IPS DF 4.7 (cell line): ENCODE data around the gene ADGRE3.
A peak's percentile ranks its signal among the peaks of the same experiment; 100 is the strongest.
"Not testable (repeated sequence)": the region's sequence is repeated elsewhere in the genome, so short reads cannot be mapped to it uniquely, and the experiment has no call there.

ENCODE experiments used
- DNase-seq: peaks from one replicate; pipeline ENCODE4 v3.0.0-alpha.2; 2013; ENCODE audit warnings: low spot score; ENCODE audit errors: extremely low read depth

ADGRE3 gene

DNA sequence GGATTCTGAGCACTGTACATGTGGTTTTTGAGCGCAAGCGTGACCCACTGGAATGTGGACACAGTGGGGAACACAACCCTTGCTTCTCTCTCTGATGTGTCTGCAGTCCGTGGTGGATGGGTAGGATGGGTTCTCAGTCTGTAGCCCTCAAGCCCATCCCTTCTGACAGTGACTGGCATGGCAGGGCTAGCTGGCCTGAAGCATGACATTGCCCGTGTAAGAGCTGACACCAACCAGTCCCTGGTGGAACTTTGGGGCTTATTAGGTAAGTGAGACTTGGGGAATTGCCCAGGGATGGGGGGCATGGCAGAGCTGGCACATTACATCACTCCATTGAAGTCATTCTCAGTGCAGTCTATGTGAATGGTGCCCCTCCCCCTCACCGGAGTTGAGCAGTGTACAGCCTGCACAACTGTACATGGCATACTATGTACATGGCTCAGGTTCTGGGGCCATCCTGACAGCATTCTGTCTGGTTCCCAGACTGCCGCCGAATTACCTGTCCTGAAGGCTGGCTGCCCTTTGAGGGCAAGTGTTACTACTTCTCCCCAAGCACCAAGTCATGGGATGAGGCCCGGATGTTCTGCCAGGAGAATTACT, 75.0 kb downstream of the ADGRE3 start:
- DNase-seq, result no peak

DNA sequence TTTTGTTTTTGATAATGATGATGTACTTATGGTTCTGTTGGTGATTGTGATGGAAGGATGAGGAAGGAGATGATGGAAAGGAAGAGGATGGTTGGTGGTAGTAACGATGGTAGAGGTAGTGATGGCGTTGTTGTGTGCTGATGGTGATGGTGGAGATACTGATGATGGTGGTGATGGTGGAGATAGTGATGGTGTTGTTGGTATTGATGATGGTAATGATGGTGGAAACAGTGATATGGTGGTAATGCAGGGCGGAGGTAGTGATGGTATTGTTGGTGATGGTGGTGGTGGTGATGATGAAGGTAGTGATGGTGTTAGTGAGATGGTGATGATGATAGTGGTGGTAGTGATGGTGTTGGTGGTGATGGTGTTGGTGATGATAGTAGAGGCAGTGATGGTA, 79.1 kb downstream of the ADGRE3 start:
- no peak for DNase-seq

DNA sequence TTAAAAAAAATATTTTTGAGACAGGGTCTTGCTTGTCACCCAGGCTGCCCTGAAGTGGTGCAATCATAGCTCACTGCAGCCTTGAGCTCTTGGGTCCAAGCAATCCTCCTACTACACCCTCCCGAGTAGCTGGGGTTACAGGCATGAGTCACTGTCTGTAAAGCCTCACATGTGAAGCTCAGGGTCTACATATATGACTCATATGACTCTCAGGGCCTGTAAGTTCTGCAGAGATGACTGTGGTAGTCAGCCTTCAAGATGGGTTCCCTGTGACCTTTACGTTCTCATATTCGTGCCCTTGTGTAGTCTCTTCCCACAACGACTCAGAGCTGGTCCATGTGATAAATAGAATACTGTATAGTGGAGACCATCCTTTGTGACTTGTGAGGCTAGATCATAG, 85.2 kb downstream of the ADGRE3 start:
- not testable (repeated sequence) for DNase-seq

DNA sequence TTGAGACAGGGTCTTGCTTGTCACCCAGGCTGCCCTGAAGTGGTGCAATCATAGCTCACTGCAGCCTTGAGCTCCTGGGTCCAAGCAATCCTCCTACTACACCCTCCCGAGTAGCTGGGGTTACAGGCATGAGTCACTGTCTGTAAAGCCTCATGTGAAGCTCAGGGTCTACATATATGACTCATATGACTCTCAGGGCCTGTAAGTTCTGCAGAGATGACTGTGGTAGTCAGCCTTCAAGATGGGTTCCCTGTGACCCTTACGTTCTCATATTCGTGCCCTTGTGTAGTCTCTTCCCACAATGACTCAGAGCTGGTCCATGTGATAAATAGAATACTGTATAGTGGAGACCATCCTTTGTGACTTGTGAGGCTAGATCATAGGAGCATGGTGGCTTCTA, 89.5 kb downstream of the ADGRE3 start:
- not testable (repeated sequence) for DNase-seq

DNA sequence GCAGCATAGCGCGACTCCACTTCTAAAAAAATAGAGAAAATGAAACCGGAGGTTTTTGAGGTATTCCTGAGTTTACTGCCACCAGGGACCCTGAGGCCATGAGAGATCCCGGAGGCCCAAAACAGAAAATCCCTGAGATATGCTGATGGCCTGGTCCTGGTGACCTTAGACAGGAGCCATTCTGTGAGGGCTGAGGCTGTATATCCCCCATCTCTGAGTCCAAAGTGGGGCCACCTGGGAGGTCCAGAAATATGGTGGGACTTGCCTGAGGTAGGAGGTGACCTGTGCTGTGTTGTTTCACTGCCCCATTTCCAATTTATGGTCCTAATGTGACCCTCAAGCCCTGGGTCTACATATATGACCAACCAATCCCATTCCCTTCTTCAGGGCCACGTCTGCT, 90.3 kb downstream of the ADGRE3 start:
- not testable (repeated sequence) for DNase-seq

DNA sequence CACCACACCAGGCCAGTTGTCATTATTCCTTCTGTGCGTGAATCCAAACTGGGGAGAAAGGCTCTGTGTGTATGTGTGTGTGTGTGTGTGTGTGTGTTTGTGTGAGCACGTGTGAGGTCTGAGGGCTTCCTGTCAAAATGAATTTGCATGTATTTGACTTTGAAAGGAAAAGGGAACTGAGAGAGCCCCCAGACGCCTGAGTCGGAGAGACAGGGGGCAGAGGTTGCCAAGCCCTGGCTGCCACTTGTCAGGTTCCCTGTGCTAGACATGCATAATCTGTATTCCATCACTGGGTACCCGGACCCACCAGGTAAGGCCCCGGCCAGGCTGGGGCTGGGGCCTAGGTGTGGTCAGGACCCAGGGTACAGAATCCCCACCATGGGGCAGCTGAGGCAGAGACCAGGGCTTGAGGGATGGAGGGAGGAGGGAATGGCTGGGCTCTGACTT, 91.7 kb downstream of the ADGRE3 start, which contains the start of gene CLEC17A:
Gene CLEC17A (plus strand): TSS at position 191 of the 447 bp plus-strand sequence. CDS start 77 bp downstream, at position 268.
- DNase-seq, result no peak

DNA sequence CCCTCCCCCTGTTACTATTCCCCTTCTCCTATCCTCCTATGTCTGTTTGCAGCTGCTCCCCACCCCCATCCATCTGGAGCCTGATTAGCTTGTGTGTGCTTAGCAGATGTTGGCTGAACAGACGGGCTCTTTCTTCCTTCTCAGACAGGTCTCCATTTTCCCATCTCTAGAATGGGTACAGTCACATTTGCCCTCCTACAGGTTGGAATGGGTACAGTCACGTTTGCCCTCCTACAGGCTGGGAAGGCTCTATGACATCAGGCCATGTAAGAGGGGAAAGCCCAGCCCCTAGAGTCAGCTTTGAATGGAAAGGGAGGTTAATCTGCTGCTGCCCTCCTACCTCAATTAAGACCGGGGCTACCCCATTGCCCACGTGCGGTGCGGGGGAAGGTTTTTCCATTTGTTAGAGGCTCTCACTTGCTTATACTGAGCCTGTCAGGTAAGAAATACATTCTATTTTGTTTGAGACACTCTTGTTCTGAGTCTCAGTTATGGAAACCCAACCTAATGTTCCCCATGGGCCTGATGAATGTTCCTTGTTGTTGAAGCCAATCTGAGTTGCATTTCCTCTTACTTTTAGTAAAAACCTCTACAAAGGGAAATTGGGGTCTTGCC, 93.9 kb downstream of the ADGRE3 start:
- DNase-seq, result no peak

DNA sequence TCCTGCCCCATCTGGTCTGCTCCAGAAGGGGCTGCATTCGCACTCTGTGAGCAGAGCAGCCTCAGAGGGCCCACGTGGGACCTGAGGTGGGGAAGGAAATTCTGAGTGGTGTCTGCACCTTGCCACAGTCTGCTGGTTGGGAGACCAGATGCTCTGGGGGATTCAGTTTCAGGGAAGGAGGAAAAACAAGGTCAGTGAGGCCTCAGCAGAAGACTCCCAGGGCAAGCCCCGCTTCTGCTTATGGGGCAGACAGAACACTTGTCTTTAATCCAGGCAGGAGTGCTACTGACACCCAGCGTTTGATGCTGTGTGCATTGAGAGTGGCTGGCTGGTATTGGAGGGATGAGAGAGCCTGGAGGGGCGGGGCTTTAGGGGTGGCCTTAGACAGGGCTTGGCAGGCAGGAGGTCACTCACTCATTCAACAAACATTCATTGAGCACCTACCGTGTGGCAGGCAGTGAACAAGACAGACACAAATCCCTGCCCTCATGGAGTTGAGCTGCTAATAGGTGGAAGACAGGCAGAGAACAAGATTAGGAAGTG, 96.7 kb downstream of the ADGRE3 start:
- DNase-seq, result no peak

DNA sequence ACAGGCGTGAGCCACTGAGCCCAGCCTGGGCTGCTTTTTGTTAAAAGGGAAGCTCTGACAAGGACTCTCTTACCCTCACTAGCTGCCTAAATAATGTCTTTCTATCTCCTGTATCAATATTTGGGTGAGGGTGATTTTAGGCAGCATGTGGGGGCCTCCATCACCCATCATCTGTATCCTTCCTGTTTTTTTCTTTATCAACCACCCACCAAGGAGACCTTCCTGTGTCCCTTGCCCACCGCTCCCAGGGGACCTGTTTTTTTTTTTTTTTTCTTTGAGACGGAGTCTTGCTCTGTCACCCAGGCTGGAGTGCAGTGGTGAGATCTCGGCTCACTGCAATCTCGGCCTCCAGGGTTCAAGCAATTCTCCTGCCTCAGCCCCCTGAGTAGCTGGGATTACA, 97.4 kb downstream of the ADGRE3 start:
- DNase-seq, result no peak

DNA sequence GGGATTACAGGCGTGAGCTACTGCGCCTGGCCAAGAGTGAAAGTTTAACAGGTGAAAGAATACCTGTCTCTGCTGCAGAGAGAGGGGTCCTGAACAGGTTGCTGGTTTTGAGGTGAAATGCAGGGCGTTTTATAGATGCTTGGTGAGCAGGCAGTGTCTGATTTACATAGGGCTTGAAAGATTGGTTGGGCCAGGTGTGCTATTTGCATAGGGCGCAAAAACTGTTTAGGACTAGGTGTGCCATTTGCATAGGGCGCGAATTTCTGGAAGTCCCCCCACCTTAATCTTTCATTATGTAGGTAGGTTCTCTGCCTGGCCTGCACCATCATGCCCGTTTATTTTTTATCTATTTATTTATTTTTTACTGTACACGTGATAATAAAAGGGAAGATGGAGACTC, 98.3 kb downstream of the ADGRE3 start:
- no peak for DNase-seq

DNA sequence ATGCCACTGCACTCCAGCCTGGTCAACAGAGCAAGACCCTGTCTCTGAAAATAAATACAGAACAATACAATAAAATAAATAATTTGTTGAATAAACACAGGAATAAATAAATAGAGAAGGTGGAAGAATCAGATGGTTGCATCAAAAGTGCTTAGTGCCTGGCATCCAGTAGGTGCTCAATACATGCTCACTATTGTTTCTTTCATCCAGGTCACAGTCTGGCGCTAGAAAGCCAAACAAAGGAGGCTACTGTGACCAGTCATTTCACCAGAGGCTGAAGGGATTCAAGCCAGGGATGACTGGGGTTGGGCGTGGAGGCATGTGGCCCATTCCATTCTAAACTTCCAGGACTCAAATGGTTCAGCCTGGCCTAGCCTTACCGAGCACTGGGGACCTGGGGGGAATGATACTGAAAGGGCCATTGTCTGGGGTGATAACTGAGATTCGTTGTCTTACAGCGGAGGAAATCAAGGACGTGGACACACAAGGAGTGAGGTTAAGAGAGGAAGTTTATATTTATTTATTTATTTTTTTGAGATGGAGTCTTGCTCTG, 99.1 kb downstream of the ADGRE3 start:
- no peak for DNase-seq

DNA sequence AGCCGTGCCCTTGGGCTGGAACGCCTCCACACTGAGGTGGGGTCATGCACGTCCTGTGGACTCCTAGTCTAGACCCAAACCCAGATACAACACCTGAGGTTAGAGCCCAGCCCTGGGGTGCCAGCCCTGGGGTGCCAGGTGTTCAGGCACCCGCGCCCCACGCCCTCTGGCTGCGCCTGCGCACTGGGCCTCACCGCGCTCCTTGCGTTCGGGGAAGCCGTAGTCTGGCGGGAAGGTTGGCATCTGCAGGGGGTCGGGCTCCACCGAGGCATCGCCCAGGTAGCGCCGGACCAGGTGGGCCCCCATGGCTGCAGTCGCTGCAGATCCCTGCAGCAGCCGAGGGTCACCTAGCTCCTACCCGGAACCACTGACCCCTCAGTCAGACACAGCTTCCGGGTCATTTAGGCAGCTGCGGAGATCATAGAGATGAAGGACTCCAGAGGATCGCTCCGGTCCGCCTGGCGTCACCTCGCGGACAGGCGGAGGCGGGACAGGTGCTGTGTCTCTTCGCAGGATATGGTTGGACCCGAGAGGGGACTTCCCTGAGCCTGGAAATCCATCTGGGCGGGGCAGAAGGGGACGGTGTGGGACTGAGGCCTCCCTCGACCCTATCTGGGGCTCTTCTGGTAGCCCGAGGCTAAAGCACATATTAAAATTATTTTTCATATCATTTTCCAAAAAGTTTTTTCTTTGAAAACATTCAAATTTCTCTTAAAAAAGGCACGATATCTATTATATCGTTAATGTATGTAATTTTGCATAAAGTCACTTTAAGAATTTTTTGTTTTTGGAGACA, 102.8 kb downstream of the ADGRE3 start, which contains the start of gene NDUFB7:
Gene NDUFB7 (minus strand): TSS at position 372 of the 796 bp plus-strand sequence. CDS start 66 bp downstream, at position 306.
- DNase-seq, result peak; percentile 91

DNA sequence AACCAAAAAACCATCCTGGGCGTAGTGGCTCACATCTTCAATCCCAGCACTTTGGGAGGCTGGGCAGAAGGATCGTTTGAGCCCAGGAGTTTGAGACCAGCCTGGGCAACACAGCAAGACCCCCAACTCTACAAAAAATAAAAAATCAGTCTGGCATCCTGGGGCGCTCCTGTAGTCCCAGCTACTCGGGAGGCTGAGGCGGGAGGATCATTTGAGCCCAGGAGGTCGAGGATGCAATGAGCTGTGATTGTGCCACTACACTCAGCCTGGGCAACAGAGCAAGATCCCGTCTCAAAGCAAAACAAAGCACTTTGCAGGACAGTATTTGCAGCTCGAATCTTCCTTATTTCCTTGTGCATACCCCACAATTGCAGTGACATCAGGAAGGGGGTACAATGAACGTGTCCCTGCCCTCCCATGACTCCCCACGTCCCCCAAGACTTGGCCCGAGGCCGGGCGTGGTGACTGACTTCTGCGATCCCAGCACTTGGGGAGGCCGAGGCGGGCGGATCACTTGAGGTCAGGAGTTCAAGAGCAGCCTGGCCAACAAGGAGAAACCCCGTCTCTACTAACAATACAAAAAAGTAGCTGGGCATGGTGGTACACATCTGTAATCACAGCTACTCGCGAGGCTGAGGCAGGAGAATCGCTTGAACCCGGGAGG, 103.6 kb downstream of the ADGRE3 start:
- no peak for DNase-seq
